OCI-LY1 (cell line): Measurements from ENCODE around the gene DRD4.
A peak's percentile ranks its signal among the peaks of the same experiment; 100 is the strongest.

Experiments used
- H2AFZ ChIP-seq: fragments of 200-600 bp; sonication (generic), shearing (Covaris generic); 2 replicates; pipeline ENCODE4 v1.6.0; 2014; ENCODE audit warnings: antibody characterized with exemption, mild to moderate bottlenecking, low read length
- H3F3A ChIP-seq: fragments of 200-600 bp; sonication (generic), shearing (Covaris generic); 2 replicates; pipeline ENCODE4 v1.6.0; 2014; ENCODE audit warnings: mild to moderate bottlenecking, antibody characterized with exemption, low read length, moderate library complexity; ENCODE audit not compliant: insufficient read depth
- H3K27ac ChIP-seq: fragments of 200-600 bp; sonication (generic); 2 replicates; pipeline ENCODE4 v1.5.1; 2014; ENCODE audit warnings: low read length, mixed run types, mild to moderate bottlenecking, low read depth; ENCODE audit not compliant: poor library complexity, severe bottlenecking
- H3K27me3 ChIP-seq: fragments of 200-600 bp; sonication (generic); 2 replicates; pipeline ENCODE4 v1.6.0; 2014; ENCODE audit warnings: antibody characterized with exemption, mild to moderate bottlenecking, low read length, moderate library complexity; ENCODE audit not compliant: insufficient read depth
- H3K36me3 ChIP-seq: fragments of 200-600 bp; sonication (generic); 2 replicates; pipeline ENCODE4 v1.6.1; 2014; ENCODE audit warnings: mild to moderate bottlenecking, antibody characterized with exemption, low read length, moderate library complexity, mixed read lengths; ENCODE audit not compliant: insufficient read depth
- H3K4me1 ChIP-seq: fragments of 200-600 bp; sonication (generic); 2 replicates; pipeline ENCODE4 v1.5.1; 2014; ENCODE audit warnings: mild to moderate bottlenecking, low read length, moderate library complexity; ENCODE audit not compliant: insufficient read depth, severe bottlenecking
- H3K4me2 ChIP-seq: fragments of 200-600 bp; sonication (generic), shearing (Covaris generic); 2 replicates; pipeline ENCODE4 v1.6.1; 2014; ENCODE audit warnings: low read length
- H3K4me3 ChIP-seq: fragments of 200-600 bp; sonication (generic); 2 replicates; pipeline ENCODE4 v1.5.1; 2014; ENCODE audit warnings: low read length, low read depth, mild to moderate bottlenecking, mixed read lengths; ENCODE audit not compliant: poor library complexity, severe bottlenecking
- H3K79me2 ChIP-seq: fragments of 200-600 bp; shearing (Covaris generic); 2 replicates; pipeline ENCODE4 v1.6.1; 2016; ENCODE audit warnings: mixed run types, low read length, mixed read lengths; ENCODE audit not compliant: insufficient read depth
- H3K9ac ChIP-seq: fragments of 200-600 bp; sonication (generic), shearing (Covaris generic); 2 replicates; pipeline ENCODE4 v1.6.1; 2014; ENCODE audit warnings: mild to moderate bottlenecking, low read length, mixed read lengths
- H3K9me2 ChIP-seq: fragments of 200-600 bp; sonication (generic), shearing (Covaris generic); 2 replicates; pipeline ENCODE4 v1.6.1; 2014; ENCODE audit warnings: low read depth, mild to moderate bottlenecking, low read length, mixed read lengths
- H3K9me3 ChIP-seq: fragments of 200-600 bp; shearing (Covaris generic); 2 replicates; pipeline ENCODE4 v1.6.1; 2014; ENCODE audit warnings: low read length, mixed read lengths
- H4K20me1 ChIP-seq: fragments of 200-600 bp; sonication (generic), shearing (Covaris generic); 2 replicates; pipeline ENCODE4 v1.6.0; 2016; ENCODE audit warnings: mild to moderate bottlenecking, low read length; ENCODE audit not compliant: insufficient read depth
- EZH2 ChIP-seq: fragments of 200-600 bp; sonication (generic), shearing (Covaris generic); IDR thresholded peaks from 2 replicates; pipeline ENCODE4 v1.8.0; 2017; ENCODE audit warnings: borderline replicate concordance, mixed run types, mild to moderate bottlenecking, antibody characterized with exemption, low read length, moderate library complexity, mixed read lengths
- TF ChIP-seq, protein P1 (sequence below): fragments of 200-600 bp; sonication (generic), shearing (Covaris generic); IDR thresholded peaks from 2 replicates; pipeline ENCODE4 v1.5.1; 2017; ENCODE audit warnings: mild to moderate bottlenecking, antibody characterized with exemption, low read length, moderate library complexity, mixed read lengths

DRD4 gene

DNA sequence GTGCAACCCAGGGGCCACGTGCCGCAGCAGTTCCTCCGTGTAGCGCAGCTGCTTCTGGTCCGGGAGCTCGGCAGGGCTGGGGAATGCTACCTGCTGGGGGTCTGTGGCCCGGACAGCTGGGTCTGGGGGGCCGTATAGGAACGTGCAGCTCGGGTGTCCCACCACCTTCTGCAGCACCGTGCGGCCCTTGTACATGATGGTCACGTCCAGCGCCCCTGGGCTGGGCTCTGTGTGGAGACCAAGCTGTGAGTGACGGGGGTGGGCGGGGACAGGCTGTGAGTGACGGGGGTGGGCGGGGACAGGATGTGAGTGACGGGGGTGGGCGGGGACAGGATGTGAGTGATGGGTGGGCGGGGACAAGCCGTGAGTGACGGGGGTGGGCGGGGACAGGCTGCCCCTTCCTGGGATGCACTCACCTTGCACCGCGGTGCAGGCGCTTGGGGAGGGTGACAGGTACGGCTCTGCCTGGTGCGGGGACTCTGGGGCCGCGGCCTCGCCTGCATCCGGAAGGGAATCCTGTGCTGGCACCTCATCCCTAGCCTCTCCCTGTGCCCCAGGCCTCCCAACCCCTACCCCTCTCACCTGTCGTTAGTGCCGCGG lies 23.6 kb upstream of the DRD4 start:
- no peaks in the 10 kb centered on the region for H4K20me1 ChIP-seq
- H2AFZ ChIP-seq = no peak overlapping the region
- no peaks in the 10 kb centered on the region for H3F3A ChIP-seq
- no peaks in the 10 kb centered on the region for H3K9me2 ChIP-seq
- H3K36me3 ChIP-seq = peaks cover 48% of the 10 kb centered on the region
- H3K79me2 ChIP-seq = no peaks in the 10 kb centered on the region
- no peak for TF ChIP-seq EZH2
- TF ChIP-seq, protein P1, sequence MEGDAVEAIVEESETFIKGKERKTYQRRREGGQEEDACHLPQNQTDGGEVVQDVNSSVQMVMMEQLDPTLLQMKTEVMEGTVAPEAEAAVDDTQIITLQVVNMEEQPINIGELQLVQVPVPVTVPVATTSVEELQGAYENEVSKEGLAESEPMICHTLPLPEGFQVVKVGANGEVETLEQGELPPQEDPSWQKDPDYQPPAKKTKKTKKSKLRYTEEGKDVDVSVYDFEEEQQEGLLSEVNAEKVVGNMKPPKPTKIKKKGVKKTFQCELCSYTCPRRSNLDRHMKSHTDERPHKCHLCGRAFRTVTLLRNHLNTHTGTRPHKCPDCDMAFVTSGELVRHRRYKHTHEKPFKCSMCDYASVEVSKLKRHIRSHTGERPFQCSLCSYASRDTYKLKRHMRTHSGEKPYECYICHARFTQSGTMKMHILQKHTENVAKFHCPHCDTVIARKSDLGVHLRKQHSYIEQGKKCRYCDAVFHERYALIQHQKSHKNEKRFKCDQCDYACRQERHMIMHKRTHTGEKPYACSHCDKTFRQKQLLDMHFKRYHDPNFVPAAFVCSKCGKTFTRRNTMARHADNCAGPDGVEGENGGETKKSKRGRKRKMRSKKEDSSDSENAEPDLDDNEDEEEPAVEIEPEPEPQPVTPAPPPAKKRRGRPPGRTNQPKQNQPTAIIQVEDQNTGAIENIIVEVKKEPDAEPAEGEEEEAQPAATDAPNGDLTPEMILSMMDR = no peak
- H3K4me3 ChIP-seq = peak overlapping the region; percentile 30
- H3K4me1 ChIP-seq = peaks cover 31% of the 10 kb centered on the region
- H3K27me3 ChIP-seq = no peaks in the 10 kb centered on the region
- H3K9ac ChIP-seq = no peak overlapping the region
- H3K27ac ChIP-seq = peak overlapping the region; percentile 34
- no peaks in the 10 kb centered on the region for H3K9me3 ChIP-seq
- H3K4me2 ChIP-seq = peak overlapping the region; percentile 55

DNA sequence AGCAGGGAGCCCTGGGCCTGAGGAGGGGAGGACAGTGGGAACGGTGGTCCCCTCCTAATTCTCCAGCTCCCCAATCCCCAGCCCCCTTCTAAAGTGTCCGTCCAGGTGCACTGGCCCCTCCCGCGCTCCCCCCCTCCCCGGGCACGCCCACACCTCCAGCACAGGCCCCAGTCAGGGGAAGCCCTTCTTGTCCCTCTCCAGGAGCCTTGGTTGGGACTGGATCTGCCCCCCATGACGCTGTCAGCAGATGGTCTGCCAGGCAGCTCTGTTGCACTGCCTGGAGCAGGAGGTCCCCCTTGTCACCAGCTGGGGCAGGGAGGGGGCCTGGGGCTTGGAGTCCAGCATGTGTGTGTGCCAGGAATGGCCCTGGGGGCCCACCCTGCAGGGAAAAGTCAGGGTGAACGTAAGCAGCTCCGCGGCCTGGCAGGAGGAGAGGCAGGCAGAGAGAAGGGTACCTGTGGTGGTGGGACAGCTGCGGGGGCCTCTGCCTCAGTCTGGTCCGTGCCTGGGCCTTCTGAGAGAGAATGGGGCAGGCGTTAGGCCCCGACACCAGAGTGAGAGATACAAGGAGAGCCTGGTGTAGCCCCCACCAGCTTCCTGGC lies 22.9 kb upstream of the DRD4 start:
- TF ChIP-seq, protein P1 = no peak
- no peak for TF ChIP-seq EZH2
- Histone ChIP-seq H3K36me3 (peaks cover 41% of the 10 kb centered on the region), H3K9me2 (no peaks in the 10 kb centered on the region), H3F3A (no peaks in the 10 kb centered on the region), H3K4me3 (peak overlapping the region; percentile 30), H3K9me3 (no peaks in the 10 kb centered on the region), H3K27me3 (no peaks in the 10 kb centered on the region), H3K79me2 (no peaks in the 10 kb centered on the region), H3K9ac (no peak overlapping the region), H2AFZ (no peak overlapping the region), H4K20me1 (no peaks in the 10 kb centered on the region), H3K4me2 (peak overlapping the region; percentile 83), H3K27ac (no peak overlapping the region), H3K4me1 (peaks cover 31% of the 10 kb centered on the region)

DNA sequence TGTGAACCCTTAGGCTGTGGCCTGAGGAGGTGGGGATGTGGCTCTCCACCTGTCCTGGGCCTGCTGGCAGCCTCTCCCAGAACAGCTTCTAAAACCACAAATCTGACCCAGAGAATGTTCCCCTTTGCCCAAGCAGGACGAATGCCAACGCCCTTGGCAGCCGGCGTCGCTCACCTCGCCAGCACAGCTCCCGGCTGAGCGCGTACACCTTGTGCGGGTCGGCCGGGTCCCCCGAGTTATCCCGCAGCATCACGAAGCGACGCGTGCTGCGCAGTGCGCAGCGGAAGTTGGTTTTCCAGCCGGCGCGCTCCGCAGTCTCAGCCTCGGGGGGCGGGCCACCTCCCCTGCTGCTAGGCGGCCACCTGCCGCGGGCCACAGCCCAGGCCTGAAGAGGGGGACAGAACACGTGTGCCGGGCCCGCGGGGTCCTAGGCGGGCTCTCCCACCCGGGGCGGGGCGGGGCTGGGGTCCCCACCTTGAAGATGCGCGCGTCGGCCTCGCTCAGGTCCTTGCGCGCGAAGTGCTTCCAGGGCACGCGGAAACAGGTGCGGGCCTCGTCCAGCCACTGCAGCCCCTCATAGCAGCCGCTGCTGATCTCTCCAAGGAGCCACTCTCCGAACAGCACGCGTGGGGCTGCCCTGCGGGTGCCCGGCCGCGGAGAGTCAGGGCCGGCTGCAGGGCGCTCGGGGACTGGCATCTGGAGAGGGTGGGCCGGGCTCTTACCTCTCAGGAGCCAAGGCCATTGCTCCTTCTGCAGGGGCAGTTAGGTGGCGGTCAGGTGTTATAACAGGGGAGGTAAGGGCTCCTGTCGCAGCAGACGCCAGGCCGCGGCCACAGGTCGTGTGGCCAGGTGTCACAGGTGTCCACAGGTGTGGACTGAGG lies 22.2 kb upstream of the DRD4 start:
- no peaks in the 10 kb centered on the region for H4K20me1 ChIP-seq
- H3K79me2 ChIP-seq = no peaks in the 10 kb centered on the region
- TF ChIP-seq, protein P1 = no peak
- no peak for TF ChIP-seq EZH2
- peak overlapping the region; percentile 61; the same call in 1 of the 2 replicates for H3K9ac ChIP-seq
- H2AFZ ChIP-seq = no peak overlapping the region
- H3K27ac ChIP-seq = no peak overlapping the region
- H3K36me3 ChIP-seq = peaks cover 34% of the 10 kb centered on the region; the same call in 1 of the 2 replicates
- peaks cover 31% of the 10 kb centered on the region for H3K4me1 ChIP-seq
- no peaks in the 10 kb centered on the region for H3K9me2 ChIP-seq
- no peaks in the 10 kb centered on the region for H3F3A ChIP-seq
- peak overlapping the region; percentile 83 for H3K4me2 ChIP-seq
- no peaks in the 10 kb centered on the region for H3K9me3 ChIP-seq
- H3K27me3 ChIP-seq = no peaks in the 10 kb centered on the region
- H3K4me3 ChIP-seq = peak overlapping the region; percentile 65
